GM21786 (cell line): ENCODE data around the gene CDT1.
"Not testable (repeated sequence)": the region's sequence is repeated elsewhere in the genome, so short reads cannot be mapped to it uniquely, and the experiment has no call there.

Experiments
- ATAC-seq: cut with Tn5 transposase; IDR thresholded peaks from one replicate; pipeline ENCODE4 v1.9.1; 2021; ENCODE audit not compliant: unreplicated experiment

CDT1 gene

DNA sequence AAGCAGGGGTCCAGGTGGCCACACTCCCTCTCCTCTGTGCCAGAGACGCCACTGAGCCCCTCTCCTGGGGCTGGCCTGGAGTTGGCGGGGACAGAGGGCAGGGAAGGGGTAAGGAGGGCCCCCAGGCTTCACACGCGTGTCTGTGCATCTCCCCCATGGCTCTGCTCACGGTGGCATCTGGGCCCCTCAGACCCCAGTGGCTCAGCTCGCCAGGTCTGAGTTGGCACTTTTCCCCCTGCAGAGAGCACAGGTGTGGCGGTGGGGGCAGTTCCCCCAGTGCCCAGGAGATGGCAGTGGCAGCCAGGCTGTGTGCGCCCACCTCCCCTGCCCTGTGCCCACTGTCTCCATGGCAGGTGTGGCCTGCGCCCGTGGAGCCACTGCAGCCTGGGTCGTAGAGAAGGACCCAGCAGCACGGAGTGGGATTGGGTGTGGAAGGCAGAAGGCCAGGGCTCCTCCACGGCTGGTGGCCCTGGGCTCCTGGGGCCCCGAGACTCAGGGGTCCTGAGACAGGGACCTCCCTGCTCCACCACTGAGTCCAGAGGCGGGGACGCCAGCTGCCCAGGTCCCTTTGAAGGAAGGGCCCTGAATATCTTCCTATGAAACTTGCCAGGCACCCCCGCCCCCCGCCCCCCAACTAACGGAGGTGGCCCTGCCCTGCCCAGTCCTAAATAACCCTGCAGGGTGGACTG is 12.5 kb downstream of the CDT1 start:
- no peak for ATAC-seq

DNA sequence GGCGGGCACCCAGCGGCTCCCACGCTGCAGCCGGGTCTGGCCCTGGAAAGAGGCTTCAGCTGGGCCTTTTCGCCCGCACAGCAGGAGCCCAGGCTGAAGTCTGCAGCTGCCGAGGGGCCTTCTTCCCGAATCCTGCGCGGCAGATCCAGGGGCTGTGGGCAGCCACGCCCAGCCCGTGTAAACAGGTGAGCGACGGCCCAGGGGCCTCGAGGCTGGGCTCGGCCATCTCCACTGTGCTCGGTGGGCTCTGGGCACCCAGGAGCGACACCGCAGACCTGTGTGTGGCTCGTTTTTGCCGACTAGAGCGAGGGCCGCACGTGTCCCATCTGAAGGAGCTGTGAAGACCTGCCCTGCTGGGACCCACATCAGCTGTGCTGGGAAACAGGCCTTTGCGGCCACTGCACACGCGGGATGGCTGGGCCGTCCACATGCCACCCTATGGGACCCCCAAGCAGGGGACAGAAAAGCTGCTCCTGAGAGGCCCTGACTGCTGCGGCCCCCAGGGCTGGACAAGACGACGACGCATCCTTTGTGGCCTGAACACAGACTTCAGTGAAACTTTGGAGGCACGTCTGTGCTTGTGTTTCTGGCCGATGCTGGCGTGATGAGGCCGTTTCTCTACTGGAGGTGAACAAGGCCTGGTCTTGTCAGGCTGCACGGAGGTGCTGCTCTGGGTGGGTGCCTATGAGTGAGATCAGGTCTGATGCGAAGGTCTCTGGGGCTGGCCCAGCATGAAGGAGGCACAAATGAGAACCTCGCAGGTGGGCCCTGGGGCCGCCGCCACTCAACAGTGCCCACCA is 13.3 kb downstream of the CDT1 start:
- ATAC-seq = no peak

DNA sequence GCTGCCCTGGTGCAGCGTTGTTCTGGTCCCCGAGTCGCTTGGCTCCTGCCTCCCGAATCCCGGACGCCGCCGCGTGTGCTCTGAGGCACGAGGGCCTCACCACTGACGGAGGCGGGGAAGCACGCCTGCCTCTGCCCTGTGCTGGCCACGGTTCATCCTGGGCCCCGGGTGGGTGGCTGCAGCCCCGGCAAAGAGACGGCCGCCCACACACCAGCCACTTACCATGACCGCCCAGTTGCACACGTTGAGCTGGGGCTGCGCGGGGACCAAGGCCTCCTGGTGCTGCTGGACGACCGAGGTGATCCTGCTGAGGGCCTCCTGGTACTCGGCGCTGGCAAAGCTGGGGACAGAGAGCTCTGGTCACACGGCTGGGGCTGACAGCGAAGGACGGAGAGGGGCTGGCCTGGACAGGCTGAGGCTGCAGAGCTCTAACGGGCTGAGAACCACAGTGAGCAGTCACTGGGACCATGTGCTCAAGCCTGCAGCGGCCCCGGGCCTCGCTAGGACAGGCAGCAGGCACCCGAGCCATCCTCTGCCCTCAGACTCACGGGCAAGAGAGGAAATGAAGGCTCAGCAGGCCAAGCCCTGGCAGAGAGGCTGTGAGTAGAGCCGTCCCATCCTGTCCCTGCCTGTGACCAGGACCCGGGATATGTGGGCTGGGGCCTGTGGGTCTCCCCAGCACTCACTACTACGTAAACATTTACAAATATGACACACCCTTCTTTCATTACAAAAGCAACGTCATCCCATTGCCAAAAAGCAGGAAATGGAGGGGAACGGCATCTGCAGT is 14.4 kb downstream of the CDT1 start:
- ATAC-seq = no peak

DNA sequence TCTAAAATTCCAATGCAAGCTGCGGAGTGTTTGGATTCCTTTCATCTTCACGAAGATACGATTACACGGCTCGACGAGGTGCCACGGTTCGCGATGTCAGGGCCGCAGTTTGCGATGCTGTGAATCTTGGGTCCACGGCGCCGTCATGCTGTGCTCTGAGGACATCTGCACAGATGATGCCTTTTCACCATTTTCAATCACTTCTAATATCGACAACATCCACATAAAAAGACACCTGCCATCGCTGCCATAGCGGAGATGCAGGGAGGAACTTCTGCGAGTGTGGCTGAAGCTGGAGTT is 14.9 kb downstream of the CDT1 start:
- ATAC-seq = no peak

DNA sequence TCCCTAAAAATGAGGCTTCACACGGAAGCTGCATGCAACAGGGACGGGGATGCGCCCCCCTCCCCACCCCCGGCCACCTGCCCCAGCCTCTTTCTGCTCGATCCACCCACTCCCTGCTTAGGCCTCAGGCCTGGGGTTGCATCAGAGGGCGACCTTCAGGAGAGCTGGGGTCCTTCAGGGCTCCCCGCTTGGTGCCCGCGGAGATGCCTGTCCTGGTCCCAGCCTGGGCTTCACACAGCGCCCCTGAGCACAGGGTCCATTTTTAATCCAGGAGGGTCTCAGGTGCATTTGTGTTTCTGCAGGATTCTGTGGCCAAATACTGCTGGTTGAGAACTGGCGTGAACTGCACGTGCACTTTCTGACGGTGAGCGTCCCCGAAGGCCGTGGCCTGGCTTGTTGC is 15.5 kb downstream of the CDT1 start:
- ATAC-seq = no peak

DNA sequence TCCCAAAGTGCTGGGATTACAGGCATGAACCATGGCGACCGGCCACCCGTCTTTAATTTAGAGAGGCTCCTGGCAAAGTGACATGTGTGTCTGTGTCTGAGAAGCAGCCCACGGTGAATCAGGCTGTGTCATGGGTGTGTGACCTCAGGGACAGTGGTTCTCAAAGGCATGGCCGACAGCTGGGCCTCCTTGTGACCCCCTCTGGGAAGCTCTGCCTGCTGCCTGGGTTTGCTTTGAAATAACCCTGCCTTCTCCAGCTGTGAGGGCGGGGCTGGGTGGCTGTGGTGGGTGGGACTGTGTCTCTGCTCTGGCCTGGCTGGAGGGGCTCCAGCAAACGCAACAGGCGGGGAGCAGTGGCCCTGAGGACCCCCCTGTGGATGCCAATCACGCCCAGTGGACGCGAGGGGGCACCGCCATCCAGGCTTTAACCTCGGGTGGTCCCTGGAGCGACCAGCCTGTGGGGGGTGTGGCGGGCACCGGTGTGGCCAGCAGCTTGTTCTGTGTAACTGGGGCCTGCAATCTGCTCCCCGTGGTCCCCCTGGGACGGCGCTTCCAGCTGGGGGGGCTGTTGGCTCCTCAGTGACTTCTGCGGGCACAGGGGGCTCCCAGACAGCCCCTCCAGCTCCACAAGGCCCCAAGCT is 16.9 kb downstream of the CDT1 start:
- ATAC-seq = no peak

DNA sequence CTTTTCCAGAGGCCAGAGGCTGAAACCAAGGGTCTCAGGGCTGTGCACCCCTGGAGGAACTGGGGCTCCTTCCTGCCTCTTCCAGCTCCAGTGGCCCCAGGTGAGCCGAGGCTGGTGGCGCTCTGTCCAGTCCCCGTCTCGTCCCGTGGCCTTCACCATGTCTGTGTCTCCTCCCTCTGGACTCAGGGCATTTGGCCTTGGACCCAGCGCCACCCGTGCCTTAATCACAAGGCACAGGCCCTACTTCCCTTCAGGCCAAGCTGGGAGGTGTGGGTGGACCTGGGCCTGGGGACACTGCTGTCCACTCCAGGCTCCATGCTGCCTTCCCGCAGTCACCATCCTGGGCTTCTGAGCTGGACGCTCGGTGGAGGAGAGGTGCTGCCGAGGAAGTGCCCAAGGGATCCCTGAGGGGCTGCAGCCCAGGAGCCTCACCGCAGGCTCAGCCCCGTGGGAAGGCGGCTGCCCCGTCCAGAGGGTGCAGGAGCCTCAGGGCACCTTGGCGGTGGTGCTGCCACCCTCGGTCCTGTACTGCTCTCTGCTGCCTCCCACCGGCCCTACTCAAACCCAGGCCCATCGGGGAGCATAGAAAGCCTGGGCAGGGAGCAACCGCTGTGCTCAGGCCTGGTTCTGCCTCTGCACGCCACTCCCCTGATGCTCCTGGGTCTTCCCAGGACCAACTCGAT is 17.7 kb downstream of the CDT1 start:
- no peak for ATAC-seq

DNA sequence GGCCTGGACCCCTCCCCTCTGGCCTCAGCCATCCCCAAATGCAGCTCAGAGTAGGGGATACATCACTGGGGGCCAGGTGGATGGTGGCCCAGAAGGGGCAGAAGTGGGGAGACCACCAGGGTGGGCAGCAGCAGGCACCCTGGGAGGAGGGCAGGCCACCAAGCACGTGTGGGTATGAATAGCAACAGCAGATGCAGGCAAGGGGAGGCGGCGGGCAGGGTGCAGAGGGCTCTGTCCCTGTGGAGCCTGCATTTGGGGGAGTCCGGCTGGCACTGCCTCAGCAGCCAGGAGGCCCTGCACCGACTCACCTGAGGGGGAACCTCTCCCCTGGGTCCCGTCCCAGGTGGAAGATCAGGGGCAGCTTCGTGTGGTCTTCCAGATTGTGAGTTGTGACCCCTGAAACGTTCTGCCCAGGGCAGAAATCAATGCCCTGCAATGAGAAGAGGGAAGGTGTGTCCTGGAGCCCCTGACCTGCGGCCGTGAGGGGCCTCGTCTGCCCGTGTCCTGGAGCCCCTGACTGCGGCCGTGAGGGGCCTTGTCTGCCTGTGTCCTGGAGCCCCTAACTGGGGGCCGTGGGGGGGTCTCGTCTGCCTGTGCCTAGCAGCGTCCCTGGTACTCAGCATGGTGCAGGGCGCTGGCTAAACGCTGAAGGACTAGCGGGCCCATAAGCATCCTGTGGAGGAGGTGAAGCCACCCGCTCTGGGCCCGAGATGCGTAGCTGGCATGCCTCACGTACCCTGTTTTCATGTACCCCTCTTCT is 18.9 kb downstream of the CDT1 start:
- no peak for ATAC-seq

DNA sequence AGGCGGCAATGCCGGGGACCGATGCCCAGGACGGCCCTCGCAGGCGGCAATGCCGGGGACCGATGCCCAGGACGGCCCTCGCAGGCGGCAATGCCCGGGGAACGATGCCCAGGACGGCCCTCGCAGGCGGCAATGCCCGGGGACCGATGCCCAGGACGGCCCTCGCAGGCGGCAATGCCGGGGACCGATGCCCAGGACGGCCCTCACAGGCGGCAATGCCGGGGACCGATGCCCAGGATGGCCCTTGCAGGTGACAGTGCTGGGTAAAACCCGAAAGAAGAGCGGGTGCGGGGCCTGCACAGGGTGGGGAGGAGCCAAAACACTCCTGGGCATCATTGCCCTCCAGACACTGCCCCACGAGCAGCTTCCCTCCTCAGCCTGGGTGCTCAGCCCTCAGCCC is 20.1 kb downstream of the CDT1 start:
- ATAC-seq = not testable (repeated sequence)

DNA sequence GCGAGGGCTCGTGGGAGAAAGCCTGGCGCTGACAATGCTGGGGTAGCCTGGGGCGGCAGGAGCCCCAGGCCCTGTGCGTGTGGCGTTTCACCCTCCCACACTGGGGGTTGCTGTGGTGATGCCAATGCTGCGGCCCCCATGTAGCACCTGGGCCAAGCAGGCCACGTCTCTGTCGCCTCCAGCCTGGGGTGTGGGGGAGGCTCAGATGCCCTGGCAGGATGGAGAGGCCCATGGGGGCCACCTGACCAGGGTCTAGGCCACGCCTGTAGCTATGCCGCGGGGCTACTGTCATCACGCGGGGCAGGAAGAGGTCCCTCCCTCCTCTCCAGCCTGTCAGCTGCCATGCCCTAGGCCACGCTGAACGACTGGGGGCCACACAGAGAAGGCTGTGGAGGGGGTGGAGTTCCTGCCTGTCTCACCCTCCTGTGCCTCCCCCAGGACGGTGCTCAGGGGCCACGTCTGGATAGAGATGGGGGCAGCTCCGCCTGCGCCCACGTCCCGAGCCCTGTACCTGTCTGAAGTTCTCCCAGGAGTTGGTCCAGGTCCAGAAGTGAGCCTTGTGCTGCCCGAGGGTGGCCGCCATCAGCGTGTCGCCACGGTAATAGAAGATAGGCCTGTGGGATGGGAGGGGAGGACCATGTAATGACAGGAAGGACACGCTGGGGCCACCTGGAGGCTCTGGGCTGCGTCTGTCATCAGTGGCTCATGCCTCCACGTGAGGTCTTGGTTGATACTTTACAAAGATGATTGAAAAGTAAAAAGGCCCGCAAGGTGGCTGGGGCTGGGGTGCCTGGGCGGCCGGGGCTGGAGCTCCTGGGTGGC is 20.9 kb downstream of the CDT1 start:
- ATAC-seq = no peak

GRCh38 chr16:88825146-88825545 is 21.6 kb downstream of the CDT1 start:
- no peak for ATAC-seq

DNA sequence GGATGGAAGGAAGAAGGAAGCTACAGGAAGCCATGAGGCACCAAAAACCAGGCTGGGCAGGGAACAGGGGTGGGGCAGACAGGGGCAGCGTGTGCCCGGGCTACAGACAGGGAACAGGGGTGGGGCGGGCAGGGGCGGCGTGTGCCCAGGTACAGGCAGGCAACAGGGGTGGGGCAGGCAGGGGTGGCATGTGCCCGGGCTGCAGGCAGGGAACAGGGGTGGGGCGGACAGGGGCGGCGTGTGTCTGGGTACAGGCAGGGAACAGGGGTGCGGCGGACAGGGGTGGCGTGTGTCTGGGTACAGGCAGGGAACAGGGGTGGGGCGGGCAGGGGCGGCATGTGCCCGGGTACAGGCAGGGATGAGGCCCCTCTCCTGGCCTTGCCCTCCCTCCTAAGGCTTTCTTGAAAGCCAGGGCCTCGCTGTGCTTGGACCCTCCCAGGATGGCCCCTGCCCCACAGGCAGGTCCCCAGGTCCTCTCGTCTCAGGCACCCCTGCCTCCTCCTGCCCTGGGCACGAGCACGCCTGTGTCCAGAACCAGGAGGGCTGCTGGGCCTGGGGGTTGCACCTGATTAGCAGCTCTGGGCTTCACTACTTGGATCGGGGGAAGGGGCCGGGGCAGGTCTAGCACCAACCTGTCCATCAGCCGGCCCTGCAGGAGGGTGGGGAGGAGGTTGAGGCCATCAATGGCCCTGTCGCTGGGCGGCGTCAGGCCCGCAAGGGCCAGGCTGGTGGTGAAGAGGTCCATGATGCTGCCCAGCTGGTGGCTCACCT is 22.7 kb downstream of the CDT1 start:
- ATAC-seq = no peak

- no peak for ATAC-seq
Observed at GRCh38 chr16:88827727-88828126, 24.1 kb downstream of the CDT1 start.

DNA sequence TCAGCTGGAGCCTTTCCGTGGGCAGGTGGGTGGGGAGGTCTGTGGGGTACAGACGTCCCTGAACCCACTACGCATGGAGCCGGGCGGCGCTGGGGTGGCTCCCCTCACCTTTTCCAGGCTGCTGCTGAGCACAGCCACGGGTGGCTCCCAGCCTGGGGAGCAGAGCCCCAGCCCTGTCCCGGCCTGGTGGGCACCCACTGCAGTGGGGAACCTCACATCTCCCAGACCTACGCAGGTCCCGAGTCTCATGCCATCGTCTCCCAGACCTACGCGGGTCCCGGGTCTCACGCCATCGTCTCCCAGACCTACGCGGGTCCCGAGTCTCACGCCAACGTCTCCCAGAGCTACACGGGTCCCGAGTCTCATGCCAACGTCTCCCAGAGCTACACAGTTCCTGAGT is 25.1 kb downstream of the CDT1 start:
- no peak for ATAC-seq

DNA sequence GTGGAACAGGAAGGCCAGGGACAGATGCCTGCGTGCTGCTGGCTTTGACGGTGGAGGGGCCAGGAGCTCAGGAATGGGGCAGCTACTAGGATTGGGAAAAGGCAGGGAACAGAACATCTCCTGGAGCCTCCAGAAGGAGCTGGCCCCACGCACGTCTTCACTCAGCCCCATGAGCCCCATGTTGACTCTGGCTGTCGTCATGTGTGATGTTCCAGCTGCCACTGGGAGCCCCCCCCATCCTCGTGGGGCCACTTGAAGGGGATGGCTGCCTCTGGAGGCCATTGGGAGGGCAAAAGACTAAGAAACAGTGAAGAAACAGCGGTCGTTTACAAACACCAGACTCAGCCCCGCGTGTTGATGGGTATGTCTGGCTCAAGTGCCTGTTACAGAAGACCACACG is 26.7 kb downstream of the CDT1 start:
- ATAC-seq = no peak

DNA sequence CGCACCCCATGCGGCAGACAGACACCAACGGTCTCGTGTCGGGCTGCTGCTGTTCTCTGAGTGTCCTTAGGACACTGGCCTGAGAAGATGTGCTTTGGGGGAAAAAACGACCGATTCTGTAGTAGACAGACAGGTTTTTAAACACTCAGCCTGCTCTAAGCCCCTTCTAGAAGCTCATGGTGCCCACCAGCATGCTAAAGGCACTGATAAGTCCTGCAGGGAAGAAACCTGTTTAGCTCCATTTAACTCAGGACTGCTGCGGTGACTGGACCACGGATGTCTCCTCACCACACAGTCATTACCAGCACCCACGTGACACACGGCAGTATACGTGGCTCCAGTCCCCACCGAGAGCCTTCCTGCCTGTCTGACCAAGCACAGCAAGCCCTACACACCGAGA is 27.2 kb downstream of the CDT1 start:
- ATAC-seq = no peak

DNA sequence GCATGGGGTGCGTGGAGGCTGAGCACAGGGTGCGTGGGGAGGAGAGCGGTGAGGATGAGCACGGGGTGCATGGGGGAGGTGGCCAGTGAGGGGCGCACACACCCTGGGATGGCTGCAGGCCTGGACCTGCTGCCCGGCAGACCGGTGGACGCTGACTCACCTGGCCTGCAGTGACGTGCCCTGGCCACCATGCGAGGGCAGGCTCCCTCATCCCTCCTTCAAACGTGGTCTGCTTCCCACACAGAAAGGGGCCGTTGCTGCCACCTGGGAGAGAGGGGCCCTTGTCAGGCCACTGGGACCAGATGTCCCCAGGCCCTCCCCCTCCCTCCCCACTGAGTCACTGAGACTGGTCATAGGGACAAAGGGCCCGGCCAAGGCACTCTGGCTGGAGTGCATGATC is 28.2 kb downstream of the CDT1 start:
- ATAC-seq = no peak

DNA sequence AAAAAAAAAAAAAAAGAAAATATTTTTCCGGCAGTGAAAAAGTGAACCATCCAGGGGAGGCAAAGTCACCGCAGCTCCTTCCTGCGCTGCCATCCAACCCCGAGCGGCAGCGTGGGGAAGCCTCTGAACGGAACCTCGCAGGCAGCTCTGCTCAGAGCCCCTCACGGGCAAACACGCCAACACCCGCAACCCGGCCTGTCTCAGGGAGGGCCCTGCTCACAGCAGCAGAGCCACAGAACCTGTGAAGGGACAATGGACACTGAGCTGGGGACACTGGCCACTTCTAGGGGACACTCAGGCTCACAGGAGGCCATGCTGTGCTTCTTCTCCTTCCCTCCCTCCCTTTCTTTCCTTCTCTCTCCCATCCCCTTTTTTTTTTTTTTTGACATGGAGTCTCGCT is 29.5 kb downstream of the CDT1 start:
- ATAC-seq = no peak

- no peak for ATAC-seq
Observed at GRCh38 chr16:88834670-88835069, 31.1 kb downstream of the CDT1 start.
